CD14-positive monocyte (primary cell): Measurements from ENCODE around the gene NKAP. TPM values are rescaled to one million over a fixed set of nuclear protein-coding genes. Genes with fewer than 3 reads are reported as not detected.

ENCODE experiments used
- DNase-seq, 3 donors: peaks; one replicate each; pipeline ENCODE4 v3.0.0-alpha.2; 2011 to 2022
- H2AFZ ChIP-seq: 2 replicates; pipeline ENCODE4 v1.6.0; 2012; ENCODE audit warnings: mild to moderate bottlenecking, low read depth, low read length, inconsistent platforms; ENCODE audit not compliant: insufficient read depth, poor library complexity, severe bottlenecking
- H3K27ac ChIP-seq, 2 donors: 1 replicate in 1 of 2; 2 replicates in 1 of 2; pipeline ENCODE4 v1.5.1; 2012 to 2013; ENCODE audit warnings: low read length in 2 of 2, control low read depth in 1 of 2, inconsistent platforms in 1 of 2, low read depth in 1 of 2, mild to moderate bottlenecking in 1 of 2
- H3K27me3 ChIP-seq, 2 donors: one replicate each; pipeline versions ENCODE4 v1.6.0 to v1.6.1; 2011 to 2013; ENCODE audit warnings: low read length in 2 of 2; ENCODE audit not compliant: control insufficient read depth in 2 of 2, insufficient read depth in 2 of 2
- H3K36me3 ChIP-seq, 2 donors: replicated peaks in 1 of 2; 1 replicate in 1 of 2; 2 replicates in 1 of 2; pipeline versions ENCODE4 v1.5.1 to v1.6.1; 2012 to 2013; ENCODE audit warnings: low read length in 2 of 2, control low read depth in 1 of 2, inconsistent platforms in 1 of 2, mild to moderate bottlenecking in 1 of 2; ENCODE audit not compliant: insufficient read depth in 2 of 2, control insufficient read depth in 1 of 2
- H3K4me1 ChIP-seq, 2 donors: 1 replicate in 1 of 2; 2 replicates in 1 of 2; pipeline versions ENCODE4 v1.5.1 to v1.6.1; 2012 to 2013; ENCODE audit warnings: low read length in 2 of 2, control low read depth in 1 of 2, inconsistent platforms in 1 of 2, mild to moderate bottlenecking in 1 of 2, moderate library complexity in 1 of 2; ENCODE audit not compliant: insufficient read depth in 2 of 2, control insufficient read depth in 1 of 2
- H3K4me2 ChIP-seq: replicated peaks from 2 replicates; pipeline ENCODE3; 2012; ENCODE audit warnings: low read length, moderate library complexity, mild to moderate bottlenecking; ENCODE audit not compliant: poor library complexity, severe bottlenecking; ENCODE audit errors: extremely low read depth
- H3K4me3 ChIP-seq, 3 experiments: fragments of 200-600 bp in 1 of 3; sonication (generic) in 1 of 3; replicated peaks in 1 of 3; 1 replicate in 2 of 3; 2 replicates in 1 of 3; pipeline ENCODE4 v1.5.1; 2011 to 2013; ENCODE audit warnings: low read length in 3 of 3, mild to moderate bottlenecking in 3 of 3, control low read depth in 2 of 3, low read depth in 2 of 3, inconsistent platforms in 1 of 3, moderate library complexity in 1 of 3
- H3K79me2 ChIP-seq: 2 replicates; pipeline ENCODE4 v1.6.0; 2012; ENCODE audit warnings: mild to moderate bottlenecking, control low read depth, inconsistent platforms, low read length, moderate library complexity; ENCODE audit not compliant: insufficient read depth
- H3K9ac ChIP-seq: 2 replicates; pipeline ENCODE4 v1.6.0; 2017; ENCODE audit warnings: low read length, mild to moderate bottlenecking; ENCODE audit not compliant: insufficient read depth, poor library complexity, severe bottlenecking
- H3K9me3 ChIP-seq, 2 donors: replicated peaks in 1 of 2; 1 replicate in 1 of 2; 2 replicates in 1 of 2; pipeline versions ENCODE4 v1.5.1 to v1.6.1; 2012 to 2013; ENCODE audit warnings: low read length in 2 of 2, control low read depth in 1 of 2; ENCODE audit not compliant: control insufficient read depth in 1 of 2, insufficient read depth in 1 of 2
- H4K20me1 ChIP-seq: 2 replicates; pipeline ENCODE4 v1.6.0; 2012; ENCODE audit warnings: mild to moderate bottlenecking, low read length, control low read depth, moderate library complexity; ENCODE audit not compliant: insufficient read depth
- H3K27ac Mint-ChIP-seq, 7 donors: one replicate each; pipeline ENCODE4 v1.8.0; 2020; ENCODE audit warnings: mild to moderate bottlenecking in 7 of 7, mixed read lengths in 7 of 7, moderate library complexity in 6 of 7, inconsistent platforms in 2 of 7
- H3K27me3 Mint-ChIP-seq, 3 donors: one replicate each; pipeline ENCODE4 v1.8.0; 2021 to 2022; ENCODE audit warnings: low read depth in 3 of 3, mild to moderate bottlenecking in 3 of 3, mixed read lengths in 3 of 3, moderate library complexity in 3 of 3, inconsistent platforms in 1 of 3
- H3K36me3 Mint-ChIP-seq, 2 donors: one replicate each; pipeline ENCODE4 v1.8.0; 2020; ENCODE audit warnings: mixed read lengths in 2 of 2, inconsistent platforms in 1 of 2, mild to moderate bottlenecking in 1 of 2
- H3K4me1 Mint-ChIP-seq: one replicate; pipeline ENCODE4 v1.8.0; 2020; ENCODE audit warnings: mild to moderate bottlenecking, mixed read lengths
- H3K4me3 Mint-ChIP-seq, 2 donors: one replicate each; pipeline ENCODE4 v1.8.0; 2020; ENCODE audit warnings: mild to moderate bottlenecking in 2 of 2, mixed read lengths in 2 of 2, moderate library complexity in 1 of 2
- H3K9me3 Mint-ChIP-seq, 7 donors: one replicate each; pipeline ENCODE4 v1.8.0; 2020 to 2022; ENCODE audit warnings: mixed read lengths in 7 of 7, mild to moderate bottlenecking in 6 of 7, moderate library complexity in 6 of 7, inconsistent platforms in 2 of 7
- CTCF ChIP-seq: fragments of 200-600 bp; IDR thresholded peaks from one replicate; pipeline ENCODE4 v1.8.0; 2022; ENCODE audit warnings: antibody characterized with exemption, mild to moderate bottlenecking
- WGBS: methylation state at CpG from one replicate; pipeline ENCODE4 v1.1.5; 2013; ENCODE audit warnings: missing lambda C conversion rate; ENCODE audit not compliant: insufficient coverage; 5-methylcytosine and 5-hydroxymethylcytosine counted together
- intact Hi-C, 2 donors: fragments of 100-400 bp; cut with micrococcal nuclease; formaldehyde crosslinking; loops; one replicate each; pipeline versions ENCODE4 v1.15.0 to v1.15.1; 2023
- polyA plus RNA-seq, 3 donors: library from polyadenylated mRNA; depleted of rRNA in 1 of 3; unstranded in 2 of 3; stranded (reverse) in 1 of 3; fragments of 300-500 nt in 2 of 3; fragments of >200 nt in 1 of 3; fragmentation: Illumina TruSeq in 2 of 3; gene quantifications; 1 replicate in 2 of 3; 2 replicates in 1 of 3; pipeline ENCODE4 v1.2.3, GENCODE V29; 2012 to 2021

Gene NKAP
- polyA plus RNA-seq, 3 donors, result 2.0 to 2.9 (median 2.1) TPM

GRCh38 chrX:119919835-119920585 lies 23.5 kb downstream of the NKAP start:
- Mint-ChIP-seq H3K9me3 (peaks cover 0 to 5% (median 0%) of the 10 kb centered on the region in 7 donors), H3K4me1 (no peaks in the 10 kb centered on the region), H3K4me3 (no peak overlapping the region), H3K27ac (no peak overlapping the region), H3K27me3 (peaks cover 0 to 2% (median 0%) of the 10 kb centered on the region in 3 donors), H3K36me3 (peaks cover 10 to 20% of the 10 kb centered on the region in 2 donors)
- H4K20me1 ChIP-seq, result no peaks in the 10 kb centered on the region
- H3K27me3 ChIP-seq, result no peaks in the 10 kb centered on the region
- H3K79me2 ChIP-seq, result no peaks in the 10 kb centered on the region
- H3K4me2 ChIP-seq, result no peak overlapping the region
- H3K9me3 ChIP-seq, result no peaks in the 10 kb centered on the region
- no peak overlapping the region for H3K9ac ChIP-seq
- no peak overlapping the region for H3K27ac ChIP-seq
- no CpG with 5 or more reads among the region's 5 CpGs for WGBS
- no peak for TF ChIP-seq CTCF
- H2AFZ ChIP-seq, result no peak overlapping the region
- H3K36me3 ChIP-seq, result peaks cover 0 to 11% of the 10 kb centered on the region in 2 donors
- intact Hi-C loops, result no loop called here
- no peaks in the 10 kb centered on the region for H3K4me1 ChIP-seq
- DNase-seq, result no peak
- H3K4me3 ChIP-seq, result no peak overlapping the region

GRCh38 chrX:119917877-119918276 lies 25.7 kb downstream of the NKAP start:
- H3K9me3 Mint-ChIP-seq, result peaks cover 0 to 5% (median 0%) of the 10 kb centered on the region in 7 donors
- no peak overlapping the region for H3K27ac Mint-ChIP-seq
- TF ChIP-seq CTCF, result no peak

More at GRCh38 chrX:119917877-119918276, 25.7 kb downstream of the NKAP start:
- H3K36me3 Mint-ChIP-seq, result peaks cover 0 to 1% of the 10 kb centered on the region in 2 donors
- Histone ChIP-seq H3K27ac (no peak overlapping the region), H3K4me2 (no peak overlapping the region), H3K4me1 (no peaks in the 10 kb centered on the region), H3K9me3 (no peaks in the 10 kb centered on the region), H4K20me1 (no peaks in the 10 kb centered on the region), H3K27me3 (no peaks in the 10 kb centered on the region), H3K79me2 (no peaks in the 10 kb centered on the region), H3K4me3 (no peak overlapping the region), H3K9ac (no peak overlapping the region), H2AFZ (no peak overlapping the region), H3K36me3 (no peaks in the 10 kb centered on the region)
- H3K4me3 Mint-ChIP-seq, result no peak overlapping the region
- DNase-seq, result no peak
- H3K27me3 Mint-ChIP-seq, result peaks cover 0 to 5% (median 0%) of the 10 kb centered on the region in 3 donors
- intact Hi-C loops, result no loop called here
- no peaks in the 10 kb centered on the region for H3K4me1 Mint-ChIP-seq
- WGBS, result 100% methylated on average over 1 of the region's 2 CpGs
